HEK293 (cell line): ENCODE data around the gene TP73.
A peak's percentile ranks its signal among the peaks of the same experiment; 100 is the strongest.

ENCODE experiments used
- CTCF ChIA-PET: fragments of 350-600 bp; formaldehyde crosslinking; extraction: SDS; loops from one replicate; lab custom pipeline; 2021; ENCODE audit warnings: antibody characterized with exemption; lab: Yijun Ruan, JAX
- POLR2A ChIA-PET: fragments of 300-600 bp; formaldehyde crosslinking; extraction: SDS; loops from one replicate; lab custom pipeline; 2020; ENCODE audit warnings: antibody characterized with exemption, inconsistent platforms; lab: Yijun Ruan, JAX
- H3K27ac ChIP-seq: fragments of 200-500 bp; sonication (Bioruptor generic); 2 replicates; pipeline ENCODE4 v1.5.1; 2014; ENCODE audit warnings: low read depth, low read length, control low read depth, inconsistent platforms; ENCODE audit errors: extremely low read depth
- H3K36me3 ChIP-seq, 2 experiments: fragments of 200-500 bp in 1 of 2; sonication (Bioruptor generic) in 1 of 2; 1 replicate in 1 of 2; 2 replicates in 1 of 2; pipeline ENCODE4 v1.5.1; 2014 to 2017; ENCODE audit warnings: inconsistent platforms in 2 of 2, low read length in 2 of 2; ENCODE audit not compliant: control insufficient read depth in 2 of 2, insufficient read depth in 1 of 2
- H3K4me1 ChIP-seq: fragments of 200-500 bp; sonication (Bioruptor generic); 2 replicates; pipeline ENCODE4 v1.5.1; 2014; ENCODE audit warnings: mild to moderate bottlenecking, low read length, inconsistent platforms; ENCODE audit not compliant: control insufficient read depth, insufficient read depth
- H3K4me3 ChIP-seq: 2 replicates; pipeline ENCODE4 v1.5.1; 2011; ENCODE audit warnings: low read depth, mild to moderate bottlenecking, control low read depth, low read length, moderate library complexity
- H3K9me3 ChIP-seq: fragments of 200-500 bp; sonication (Bioruptor generic); 2 replicates; pipeline ENCODE4 v1.5.1; 2014; ENCODE audit warnings: low read depth, low read length, inconsistent platforms; ENCODE audit not compliant: control insufficient read depth, insufficient read depth
- EGR2 ChIP-seq: fragments of 450-650 bp; formaldehyde crosslinking; IDR thresholded peaks from 2 replicates; pipeline ENCODE4 v1.5.1; 2016; ENCODE audit warnings: low read depth, missing biosample characterization, missing genetic modification characterization
- HOXA7 ChIP-seq: sonication (generic); formaldehyde crosslinking; IDR thresholded peaks from 2 replicates; pipeline ENCODE4 v1.8.1; 2022; ENCODE audit warnings: missing genetic modification reagents, borderline replicate concordance
- KLF10 ChIP-seq: fragments of 450-650 bp; IDR thresholded peaks from 2 replicates; pipeline ENCODE4 v1.5.1; 2018; ENCODE audit warnings: missing biosample characterization, mild to moderate bottlenecking, missing genetic modification characterization
- KLF17 ChIP-seq: fragments of 450-650 bp; formaldehyde crosslinking; IDR thresholded peaks from 2 replicates; pipeline ENCODE4 v1.5.1; 2016; ENCODE audit warnings: missing biosample characterization, missing genetic modification characterization
- MYNN ChIP-seq: fragments of 450-650 bp; formaldehyde crosslinking; IDR thresholded peaks from 2 replicates; pipeline ENCODE4 v1.5.1; 2016; ENCODE audit warnings: missing biosample characterization, missing genetic modification characterization, borderline replicate concordance
- OSR2 ChIP-seq: fragments of 450-650 bp; formaldehyde crosslinking; IDR thresholded peaks from 2 replicates; pipeline ENCODE4 v1.5.1; 2016; ENCODE audit warnings: missing biosample characterization, missing genetic modification characterization
- OVOL3 ChIP-seq: fragments of 450-650 bp; formaldehyde crosslinking; IDR thresholded peaks from 2 replicates; pipeline ENCODE4 v1.5.1; 2016; ENCODE audit warnings: missing biosample characterization, missing genetic modification characterization
- PATZ1 ChIP-seq: fragments of 450-650 bp; formaldehyde crosslinking; IDR thresholded peaks from 2 replicates; pipeline ENCODE4 v1.5.1; 2016; ENCODE audit warnings: missing biosample characterization, missing genetic modification characterization
- SP2 ChIP-seq: fragments of 450-650 bp; formaldehyde crosslinking; IDR thresholded peaks from 2 replicates; pipeline ENCODE4 v1.5.1; 2016; ENCODE audit warnings: missing biosample characterization, missing genetic modification characterization
- SP7 ChIP-seq: fragments of 450-650 bp; formaldehyde crosslinking; IDR thresholded peaks from 2 replicates; pipeline ENCODE4 v1.5.1; 2016; ENCODE audit warnings: missing biosample characterization, missing genetic modification characterization
- TRIM28 ChIP-seq: IDR thresholded peaks from 2 replicates; pipeline ENCODE4 v1.6.1; 2011; ENCODE audit warnings: low read length, control low read depth, borderline replicate concordance
- YY1 ChIP-seq: fragments of 450-650 bp; formaldehyde crosslinking; IDR thresholded peaks from 2 replicates; pipeline ENCODE4 v1.5.1; 2018; ENCODE audit warnings: missing biosample characterization, missing genetic modification characterization
- ZBTB10 ChIP-seq: fragments of 450-650 bp; formaldehyde crosslinking; IDR thresholded peaks from 2 replicates; pipeline ENCODE4 v1.5.1; 2016; ENCODE audit warnings: missing biosample characterization, missing genetic modification characterization
- ZBTB6 ChIP-seq: fragments of 450-650 bp; formaldehyde crosslinking; IDR thresholded peaks from 2 replicates; pipeline ENCODE4 v1.5.1; 2017; ENCODE audit warnings: missing biosample characterization, missing genetic modification characterization
- ZBTB8A ChIP-seq: fragments of 450-650 bp; formaldehyde crosslinking; IDR thresholded peaks from 2 replicates; pipeline ENCODE4 v1.5.1; 2016; ENCODE audit warnings: missing biosample characterization, missing genetic modification characterization
- ZEB2 ChIP-seq: fragments of 450-650 bp; formaldehyde crosslinking; IDR thresholded peaks from 2 replicates; pipeline ENCODE4 v1.5.1; 2016; ENCODE audit warnings: missing biosample characterization, missing genetic modification characterization
- ZIC2 ChIP-seq: fragments of 450-650 bp; formaldehyde crosslinking; IDR thresholded peaks from 2 replicates; pipeline ENCODE4 v1.5.1; 2016; ENCODE audit warnings: missing biosample characterization, missing genetic modification characterization
- ZNF211 ChIP-seq: fragments of 450-650 bp; formaldehyde crosslinking; IDR thresholded peaks from 2 replicates; pipeline ENCODE4 v1.5.1; 2016; ENCODE audit warnings: low read depth, missing biosample characterization, missing genetic modification characterization
- ZNF23 ChIP-seq: fragments of 450-650 bp; formaldehyde crosslinking; IDR thresholded peaks from 2 replicates; pipeline ENCODE4 v1.5.1; 2016; ENCODE audit warnings: missing biosample characterization, missing genetic modification characterization, borderline replicate concordance
- ZNF324 ChIP-seq: fragments of 450-650 bp; formaldehyde crosslinking; IDR thresholded peaks from 2 replicates; pipeline ENCODE4 v1.5.1; 2016; ENCODE audit warnings: missing biosample characterization, missing genetic modification characterization
- ZNF341 ChIP-seq: fragments of 450-650 bp; formaldehyde crosslinking; IDR thresholded peaks from 2 replicates; pipeline ENCODE4; 2016; ENCODE audit warnings: low read depth, missing biosample characterization, missing genetic modification characterization
- ZNF560 ChIP-seq: fragments of 450-650 bp; formaldehyde crosslinking; IDR thresholded peaks from 2 replicates; pipeline ENCODE4 v1.5.1; 2017; ENCODE audit warnings: missing biosample characterization, missing genetic modification characterization, borderline replicate concordance
- ZNF561 ChIP-seq: fragments of 450-650 bp; IDR thresholded peaks from 2 replicates; pipeline ENCODE4 v1.5.1; 2018; ENCODE audit warnings: missing biosample characterization, missing genetic modification characterization, borderline replicate concordance
- ZNF600 ChIP-seq: fragments of 450-650 bp; formaldehyde crosslinking; IDR thresholded peaks from 2 replicates; pipeline ENCODE4 v1.5.1; 2016; ENCODE audit warnings: missing biosample characterization, missing genetic modification characterization
- ZNF629 ChIP-seq: fragments of 450-650 bp; formaldehyde crosslinking; IDR thresholded peaks from 2 replicates; pipeline ENCODE4 v1.5.1; 2017; ENCODE audit warnings: missing biosample characterization, missing genetic modification characterization
- ZNF670 ChIP-seq: fragments of 450-650 bp; formaldehyde crosslinking; IDR thresholded peaks from 2 replicates; pipeline ENCODE4 v1.5.1; 2016; ENCODE audit warnings: missing biosample characterization, missing genetic modification characterization, low read depth
- ZNF677 ChIP-seq: fragments of 450-650 bp; IDR thresholded peaks from 2 replicates; pipeline ENCODE4 v1.5.0; 2018; ENCODE audit warnings: missing biosample characterization, mild to moderate bottlenecking, missing genetic modification characterization, moderate library complexity
- ZNF76 ChIP-seq: fragments of 450-650 bp; formaldehyde crosslinking; IDR thresholded peaks from 2 replicates; pipeline ENCODE4; 2016; ENCODE audit warnings: low read depth, missing biosample characterization, missing genetic modification characterization, borderline replicate concordance
- ZNF830 ChIP-seq: fragments of 450-650 bp; IDR thresholded peaks from 2 replicates; pipeline ENCODE4 v1.5.0; 2018; ENCODE audit warnings: missing biosample characterization, missing genetic modification characterization, low read depth, mild to moderate bottlenecking, moderate library complexity

Gene TP73

GRCh38 chr1:3716351-3716750, 64.0 kb downstream of the TP73 start:
- no peaks in the 10 kb centered on the region for H3K4me1 ChIP-seq
- H3K36me3 ChIP-seq: peaks cover 0 to 4% of the 10 kb centered on the region in 2 experiments; a peak in 1 of 3 replicates
- ChIA-PET CTCF (interaction anchor here (0.6 to 1.8 kb wide), 3 partner anchors 8 to 232 kb away, joined by 3 to 9 read pairs (median 4); no protein-coding TSS in a partner anchor), POLR2A (no interaction called here)
- no peak for TF ChIP-seq ZNF830 (tag by site-specific recombination)
- TF ChIP-seq YY1 (tag by site-specific recombination): no peak
- TF ChIP-seq ZNF324 (tag by site-specific recombination): no peak
- TF ChIP-seq ZIC2: peak; percentile 84
- H3K9me3 ChIP-seq: no peaks in the 10 kb centered on the region
- no peak overlapping the region for H3K4me3 ChIP-seq
- no peak overlapping the region for H3K27ac ChIP-seq

- POLR2A ChIA-PET: no interaction called here
- no peaks in the 10 kb centered on the region for H3K4me1 ChIP-seq
- H3K36me3 ChIP-seq: peaks cover 0 to 6% of the 10 kb centered on the region in 2 experiments; a peak in 1 of 3 replicates
- CTCF ChIA-PET: no interaction called here
- no peak overlapping the region for H3K4me3 ChIP-seq
- H3K27ac ChIP-seq: no peak overlapping the region; the same call in 1 of the 2 replicates
- no peaks in the 10 kb centered on the region for H3K9me3 ChIP-seq
- TF ChIP-seq ZNF561 (tag by site-specific recombination): peak; percentile 53; the same call in 1 of the 2 replicates
- TF ChIP-seq SP7 (tag by site-specific recombination): peak; percentile 38; the same call in 1 of the 2 replicates
- TF ChIP-seq OVOL3 (tag by site-specific recombination): peak; percentile 54; the same call in 1 of the 2 replicates
- peak; percentile 94 for TF ChIP-seq ZBTB6
- no peak for TF ChIP-seq HOXA7 (CRISPR knock-in tag)
- peak; percentile 81 for TF ChIP-seq PATZ1 (tag by site-specific recombination)
- no peak for TF ChIP-seq ZNF560 (tag by site-specific recombination)
- no peak for TF ChIP-seq ZNF23
- no peak for TF ChIP-seq ZNF677 (tag by site-specific recombination)
- TF ChIP-seq SP2 (tag by site-specific recombination): peak; percentile 66
- TF ChIP-seq ZEB2 (tag by site-specific recombination): peak; percentile 67
- peak; percentile 34; the same call in 1 of the 2 replicates for TF ChIP-seq ZNF629 (tag by site-specific recombination)
- peak; percentile 71; the same call in 1 of the 2 replicates for TF ChIP-seq KLF10 (tag by site-specific recombination)
- peak; percentile 72; the same call in 1 of the 2 replicates for TF ChIP-seq ZBTB8A
- peak; percentile 90 for TF ChIP-seq ZNF341
- peak; percentile 79; the same call in 1 of the 2 replicates for TF ChIP-seq MYNN (tag by site-specific recombination)
- TF ChIP-seq TRIM28: peak; percentile 47; the same call in 1 of the 2 replicates
- TF ChIP-seq ZBTB10: no peak
- no peak for TF ChIP-seq ZNF211 (tag by site-specific recombination)
- TF ChIP-seq KLF17 (tag by site-specific recombination): peak; percentile 77; the same call in 1 of the 2 replicates
- peak; percentile 90 for TF ChIP-seq ZNF600
- TF ChIP-seq OSR2 (tag by site-specific recombination): peak; percentile 41
- peak; percentile 20; the same call in 1 of the 2 replicates for TF ChIP-seq EGR2 (tag by site-specific recombination)
- no peak for TF ChIP-seq ZNF670 (tag by site-specific recombination)
- 0 out of 2 replicates have a peak, but pooled peaks have one; percentile 23 for TF ChIP-seq ZNF76 (tag by site-specific recombination)
Measured at GRCh38 chr1:3717041-3717714, 64.9 kb downstream of the TP73 start.
